ENCODE results near the gene BACE2.

BACE2 gene

DNA sequence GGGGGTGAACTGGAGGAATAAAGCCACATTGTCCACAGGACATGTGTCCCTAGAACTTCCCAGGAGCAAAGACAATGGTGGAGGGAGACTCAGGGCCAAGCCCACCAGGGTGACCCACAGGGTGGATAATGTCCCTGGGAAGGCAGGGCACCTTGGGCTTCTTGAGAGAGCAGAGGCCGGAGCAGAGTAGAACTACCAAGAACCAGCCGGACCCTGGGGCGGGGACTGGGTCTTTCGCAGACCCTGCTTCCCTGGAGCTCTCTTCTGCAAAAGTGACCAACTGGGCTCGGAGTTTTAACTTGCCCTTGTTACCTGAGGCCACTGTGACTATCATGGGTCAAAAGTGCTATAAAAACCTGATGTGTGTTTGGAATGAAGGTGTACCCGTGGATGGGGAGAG is 147.8 kb downstream of the BACE2 start:
- TF ChIP-seq, protein P1, sequence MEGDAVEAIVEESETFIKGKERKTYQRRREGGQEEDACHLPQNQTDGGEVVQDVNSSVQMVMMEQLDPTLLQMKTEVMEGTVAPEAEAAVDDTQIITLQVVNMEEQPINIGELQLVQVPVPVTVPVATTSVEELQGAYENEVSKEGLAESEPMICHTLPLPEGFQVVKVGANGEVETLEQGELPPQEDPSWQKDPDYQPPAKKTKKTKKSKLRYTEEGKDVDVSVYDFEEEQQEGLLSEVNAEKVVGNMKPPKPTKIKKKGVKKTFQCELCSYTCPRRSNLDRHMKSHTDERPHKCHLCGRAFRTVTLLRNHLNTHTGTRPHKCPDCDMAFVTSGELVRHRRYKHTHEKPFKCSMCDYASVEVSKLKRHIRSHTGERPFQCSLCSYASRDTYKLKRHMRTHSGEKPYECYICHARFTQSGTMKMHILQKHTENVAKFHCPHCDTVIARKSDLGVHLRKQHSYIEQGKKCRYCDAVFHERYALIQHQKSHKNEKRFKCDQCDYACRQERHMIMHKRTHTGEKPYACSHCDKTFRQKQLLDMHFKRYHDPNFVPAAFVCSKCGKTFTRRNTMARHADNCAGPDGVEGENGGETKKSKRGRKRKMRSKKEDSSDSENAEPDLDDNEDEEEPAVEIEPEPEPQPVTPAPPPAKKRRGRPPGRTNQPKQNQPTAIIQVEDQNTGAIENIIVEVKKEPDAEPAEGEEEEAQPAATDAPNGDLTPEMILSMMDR (IDR thresholded peaks at IDR 0.05; ENCODE audit: insufficient read depth, missing control alignments), result no peak
- no peak for DNase-seq (ENCODE audit: insufficient read length, low spot score)
- no peak for FAIRE-seq

DNA sequence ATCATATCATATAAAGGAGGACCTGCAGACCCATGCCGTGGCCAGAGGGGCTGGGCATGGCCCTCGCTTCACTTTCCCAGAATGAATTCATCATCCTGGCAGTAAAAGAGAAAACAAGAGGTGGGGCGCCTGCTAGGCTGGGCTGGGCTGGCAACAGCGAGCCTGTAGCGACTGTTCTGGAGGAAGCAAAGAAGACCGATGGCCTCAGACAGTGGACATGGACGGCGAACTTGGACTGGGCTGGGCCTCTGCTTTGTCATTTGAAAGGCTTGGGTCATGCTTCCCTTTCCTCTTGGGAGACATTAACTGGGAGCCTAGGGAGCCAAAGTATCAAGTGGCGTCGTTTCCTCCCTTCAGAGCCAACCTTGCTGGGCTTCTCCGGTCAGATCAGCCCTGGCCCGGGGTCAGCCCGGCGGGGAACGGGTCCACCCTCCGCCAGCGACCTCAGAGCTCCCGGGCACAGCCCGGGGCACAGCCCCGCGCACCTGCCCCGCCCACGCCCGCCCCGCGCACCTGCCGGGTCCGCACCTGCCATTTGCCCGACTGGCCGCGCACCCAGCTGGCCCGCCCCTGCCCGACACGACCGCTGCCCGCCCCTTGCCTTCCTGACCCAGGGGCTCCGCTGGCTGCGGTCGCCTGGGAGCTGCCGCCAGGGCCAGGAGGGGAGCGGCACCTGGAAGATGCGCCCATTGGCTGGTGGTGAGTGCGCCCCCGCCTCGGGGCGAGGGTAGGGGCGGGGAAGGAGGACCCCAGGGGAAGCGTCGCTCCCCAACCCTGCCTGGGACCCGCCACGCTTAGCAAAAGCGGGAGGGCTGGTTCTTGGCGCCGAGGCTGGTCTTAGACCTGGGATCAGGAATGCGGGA is 148.5 kb downstream of the BACE2 start, which contains the start of gene FAM3B:
Gene FAM3B (plus strand): TSS at position 602 of the 863 bp plus-strand sequence. CDS start 79 bp downstream, at position 681.
- no peak for FAIRE-seq
- no peak for DNase-seq (ENCODE audit: insufficient read length, low spot score)
- TF ChIP-seq, protein P1 (IDR thresholded peaks at IDR 0.05; ENCODE audit: insufficient read depth, missing control alignments), result no peak

DNA sequence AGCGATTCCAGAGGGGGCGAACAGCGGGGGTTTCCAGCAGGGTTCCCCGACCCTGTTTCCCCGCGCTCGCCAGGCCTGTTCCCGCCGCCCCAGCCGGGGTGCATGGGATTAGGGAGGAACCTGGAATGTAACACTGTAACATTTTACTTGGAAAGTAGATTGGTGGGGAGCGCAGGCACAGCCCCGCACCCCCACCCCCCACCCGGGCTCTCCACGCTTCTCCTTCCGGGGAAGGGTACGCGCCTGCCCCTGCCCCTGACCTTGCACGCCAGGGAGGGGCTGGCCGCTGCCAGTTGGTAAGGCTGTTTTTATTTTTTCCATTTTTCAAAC is 149.1 kb downstream of the BACE2 start:
- TF ChIP-seq, protein P1 (IDR thresholded peaks at IDR 0.05; ENCODE audit: insufficient read depth, missing control alignments), result no peak
- DNase-seq (ENCODE audit: insufficient read length, low spot score), result no peak
- FAIRE-seq, result no peak

DNA sequence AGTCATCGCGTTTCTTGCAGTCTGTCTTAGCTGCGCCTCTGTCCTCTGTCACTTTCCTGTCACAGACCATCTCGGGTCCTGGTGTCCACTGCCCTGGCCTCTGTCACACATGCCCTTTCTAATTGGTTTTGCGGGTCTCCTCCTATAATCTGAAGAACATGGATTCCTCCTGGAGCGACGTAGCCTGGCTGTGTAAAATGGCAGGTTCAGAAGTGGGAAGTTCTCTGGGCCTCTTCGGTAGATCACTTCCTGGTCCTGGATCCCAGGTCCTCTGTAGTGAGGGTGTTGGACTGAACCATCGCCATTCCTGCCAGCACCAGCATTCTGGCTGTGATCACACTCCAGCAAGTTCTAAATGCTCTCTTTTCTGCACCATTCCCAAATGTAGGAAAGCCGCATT is 149.5 kb downstream of the BACE2 start:
- no peak for FAIRE-seq
- no peak for DNase-seq (ENCODE audit: insufficient read length, low spot score)
- TF ChIP-seq, protein P1 (IDR thresholded peaks at IDR 0.05; ENCODE audit: insufficient read depth, missing control alignments), result no peak

DNA sequence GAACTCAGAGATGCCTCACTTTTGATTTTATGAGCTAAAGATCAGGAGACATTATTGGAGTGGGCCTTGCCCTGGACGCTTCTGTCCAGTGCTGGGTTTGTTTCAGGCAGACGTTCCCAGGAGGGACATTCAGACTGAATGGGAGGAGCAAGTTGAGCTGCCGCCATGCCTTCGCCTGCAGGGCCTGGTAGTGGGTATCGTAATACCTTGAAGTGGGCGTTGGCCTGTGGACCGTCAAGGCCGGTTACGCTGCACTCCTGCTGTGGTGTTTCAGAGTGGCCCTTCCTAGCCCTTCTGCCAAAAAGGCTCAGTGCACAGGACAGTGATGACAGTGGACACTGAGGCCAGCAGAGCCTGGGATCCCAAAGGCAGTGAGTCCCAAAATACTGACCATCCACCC is 150.3 kb downstream of the BACE2 start:
- TF ChIP-seq, protein P1 (IDR thresholded peaks at IDR 0.05; ENCODE audit: insufficient read depth, missing control alignments), result no peak
- FAIRE-seq (no peak), DNase-seq (ENCODE audit: insufficient read length, low spot score) (no peak)

- FAIRE-seq, result no peak
- no peak for DNase-seq (ENCODE audit: insufficient read length, low spot score)
- TF ChIP-seq, protein P1 (IDR thresholded peaks at IDR 0.05; ENCODE audit: insufficient read depth, missing control alignments), result no peak
Measured at GRCh38 chr21:41319273-41319672, 151.3 kb downstream of the BACE2 start.

DNA sequence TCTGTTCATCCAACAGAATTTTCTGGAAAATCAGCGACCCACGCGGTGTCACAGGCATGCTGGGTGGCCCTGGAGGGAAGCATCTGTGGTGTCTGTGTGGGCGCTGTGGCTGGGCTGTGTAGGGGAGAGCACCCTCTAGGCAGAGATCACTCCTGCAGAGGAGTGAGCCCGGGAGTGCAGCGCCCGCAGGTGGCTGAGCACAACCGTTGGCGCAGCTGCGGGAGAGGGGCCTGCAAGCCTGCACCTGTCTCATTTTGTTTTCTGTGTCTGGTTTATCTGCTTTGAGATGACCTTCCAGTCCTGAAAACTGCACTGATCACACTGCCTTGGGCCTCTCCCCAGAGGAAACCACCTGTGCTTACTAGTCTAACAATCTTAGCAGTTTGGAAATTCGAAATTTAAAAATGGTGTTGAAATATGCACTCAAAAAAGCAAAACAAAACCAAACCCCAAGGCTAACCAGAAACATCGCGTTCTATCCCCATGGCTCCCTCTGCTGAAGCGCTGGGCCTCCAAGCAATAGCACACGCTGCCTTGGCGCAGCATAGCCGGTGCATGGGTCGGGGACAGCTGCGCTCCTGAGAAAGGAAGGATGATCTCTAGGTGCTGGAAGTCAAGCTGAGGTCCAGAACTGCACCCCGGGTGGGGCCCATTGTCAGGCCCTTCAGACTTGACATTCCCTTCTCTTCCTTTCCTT is 153.4 kb downstream of the BACE2 start:
- DNase-seq (ENCODE audit: insufficient read length, low spot score), result no peak
- TF ChIP-seq, protein P1 (IDR thresholded peaks at IDR 0.05; ENCODE audit: insufficient read depth, missing control alignments), result no peak
- no peak for FAIRE-seq
